H9 (cell line): Measurements from ENCODE around the gene CCDC30. TPM values are rescaled to one million over a fixed set of nuclear protein-coding genes. Genes with fewer than 3 reads are reported as not detected.

Experiments
- DNase-seq: peaks from one replicate; pipeline ENCODE4 v3.0.0-alpha.2; 2017
- H2AFZ ChIP-seq: one replicate; pipeline ENCODE4 v1.6.1; 2013; ENCODE audit warnings: mild to moderate bottlenecking, low read length, control low read depth, moderate library complexity
- H2AK5ac ChIP-seq: 2 replicates; pipeline ENCODE4 v1.6.1; 2013; ENCODE audit warnings: low read length, control low read depth, mixed read lengths; ENCODE audit not compliant: insufficient read length
- H2BK120ac ChIP-seq: one replicate; pipeline ENCODE4 v1.6.1; 2013; ENCODE audit warnings: low read depth, mild to moderate bottlenecking, low read length, control low read depth, inconsistent platforms; ENCODE audit not compliant: poor library complexity, severe bottlenecking
- H2BK12ac ChIP-seq: 2 replicates; pipeline ENCODE4 v1.6.1; 2013; ENCODE audit warnings: low read length, control low read depth, mixed read lengths, low read depth; ENCODE audit not compliant: insufficient read length
- H2BK15ac ChIP-seq: 2 replicates; pipeline ENCODE4 v1.6.1; 2013; ENCODE audit warnings: low read depth, low read length, control low read depth
- H2BK20ac ChIP-seq: one replicate; pipeline ENCODE4 v1.6.1; 2013; ENCODE audit warnings: low read depth, mild to moderate bottlenecking, low read length, control low read depth, inconsistent platforms; ENCODE audit not compliant: poor library complexity, severe bottlenecking
- H2BK5ac ChIP-seq: 2 replicates; pipeline ENCODE4 v1.6.1; 2013; ENCODE audit warnings: low read length, control low read depth, mixed read lengths; ENCODE audit not compliant: insufficient read length
- H3K14ac ChIP-seq: 2 replicates; pipeline ENCODE4 v1.6.1; 2013; ENCODE audit warnings: low read length, control low read depth; ENCODE audit not compliant: insufficient read depth
- H3K18ac ChIP-seq: 2 replicates; pipeline ENCODE4 v1.6.1; 2013; ENCODE audit warnings: low read depth, mild to moderate bottlenecking, mixed read lengths, low read length, control low read depth; ENCODE audit not compliant: insufficient read length
- H3K23ac ChIP-seq: 2 replicates; pipeline ENCODE4 v1.6.1; 2013; ENCODE audit warnings: low read length, control low read depth, mixed read lengths, low read depth; ENCODE audit not compliant: insufficient read length
- H3K23me2 ChIP-seq: 2 replicates; pipeline ENCODE4 v1.6.1; 2013; ENCODE audit warnings: low read depth, mild to moderate bottlenecking, mixed read lengths, low read length, control low read depth; ENCODE audit not compliant: insufficient read length, poor library complexity, severe bottlenecking
- H3K27ac ChIP-seq: 2 replicates; pipeline ENCODE4 v1.5.1; 2013; ENCODE audit warnings: low read length, control low read depth, mixed read lengths, low read depth; ENCODE audit not compliant: insufficient read length
- H3K27me3 ChIP-seq: 2 replicates; pipeline ENCODE4 v1.6.1; 2013; ENCODE audit warnings: low read length, control low read depth, inconsistent platforms; ENCODE audit not compliant: insufficient read depth
- H3K4ac ChIP-seq: 2 replicates; pipeline ENCODE4 v1.6.1; 2013; ENCODE audit warnings: low read depth, mild to moderate bottlenecking, control low read depth, inconsistent platforms, low read length, moderate library complexity
- H3K4me1 ChIP-seq: 2 replicates; pipeline ENCODE4 v1.6.1; 2013; ENCODE audit warnings: low read length, control low read depth, inconsistent platforms; ENCODE audit not compliant: insufficient read depth
- H3K4me2 ChIP-seq: 2 replicates; pipeline ENCODE4 v1.6.1; 2013; ENCODE audit warnings: low read length, control low read depth, mixed read lengths; ENCODE audit not compliant: insufficient read length, insufficient read depth
- H3K56ac ChIP-seq: 2 replicates; pipeline ENCODE4 v1.6.1; 2013; ENCODE audit warnings: low read depth, mild to moderate bottlenecking, mixed read lengths, low read length, control low read depth; ENCODE audit not compliant: insufficient read length
- H3K79me1 ChIP-seq: 2 replicates; pipeline ENCODE4 v1.6.1; 2013; ENCODE audit warnings: low read depth, mild to moderate bottlenecking, moderate library complexity, low read length, control low read depth, inconsistent platforms; ENCODE audit not compliant: insufficient read depth, poor library complexity, severe bottlenecking
- H3K79me2 ChIP-seq: 2 replicates; pipeline ENCODE4 v1.6.1; 2013; ENCODE audit warnings: low read length, control low read depth, inconsistent platforms; ENCODE audit not compliant: insufficient read depth
- H3K9ac ChIP-seq: 2 replicates; pipeline ENCODE4 v1.6.1; 2013; ENCODE audit warnings: low read length, control low read depth, mixed read lengths; ENCODE audit not compliant: insufficient read length; ENCODE audit errors: extremely low read depth
- H3K9me3 ChIP-seq: one replicate; pipeline ENCODE4 v1.6.1; 2013; ENCODE audit warnings: low read depth, low read length, inconsistent platforms; ENCODE audit not compliant: control insufficient read depth
- H3T11ph ChIP-seq: one replicate; pipeline ENCODE4 v1.6.1; 2013; ENCODE audit warnings: mild to moderate bottlenecking, low read length, control low read depth, inconsistent platforms
- H4K20me1 ChIP-seq: one replicate; pipeline ENCODE4 v1.6.1; 2013; ENCODE audit not compliant: control insufficient read depth, insufficient read length, insufficient read depth
- H4K5ac ChIP-seq: 2 replicates; pipeline ENCODE4 v1.6.1; 2013; ENCODE audit warnings: low read depth, mild to moderate bottlenecking, mixed read lengths, low read length, control low read depth; ENCODE audit not compliant: insufficient read length
- H4K8ac ChIP-seq: replicated peaks from 2 replicates; pipeline ENCODE4 v1.6.1; 2013; ENCODE audit warnings: low read length, control low read depth, mixed read lengths, low read depth; ENCODE audit not compliant: insufficient read length
- H4K91ac ChIP-seq: 2 replicates; pipeline ENCODE4 v1.6.1; 2013; ENCODE audit warnings: low read depth, mild to moderate bottlenecking, moderate library complexity, mixed read lengths, low read length, control low read depth; ENCODE audit not compliant: insufficient read length
- H3K27ac Mint-ChIP-seq, 3 experiments: 2 replicates in 2 of 3; 3 replicates in 1 of 3; pipeline ENCODE4 v1.8.0; 2020 to 2021; ENCODE audit warnings: mixed read lengths in 3 of 3, mild to moderate bottlenecking in 1 of 3, moderate library complexity in 1 of 3
- H3K27me3 Mint-ChIP-seq: 2 replicates; pipeline ENCODE4 v1.8.0; 2021; ENCODE audit warnings: low read depth, mild to moderate bottlenecking, moderate library complexity, mixed read lengths
- H3K36me3 Mint-ChIP-seq, 3 experiments: 2 replicates in 2 of 3; 3 replicates in 1 of 3; pipeline ENCODE4 v1.8.0; 2020 to 2021; ENCODE audit warnings: low read depth in 3 of 3, mixed read lengths in 3 of 3; ENCODE audit not compliant: insufficient read depth in 1 of 3
- H3K4me1 Mint-ChIP-seq, 2 experiments: 2 replicates each; pipeline ENCODE4 v1.8.0; 2020; ENCODE audit warnings: mixed read lengths in 2 of 2
- H3K4me3 Mint-ChIP-seq, 2 experiments: 2 replicates in 1 of 2; 3 replicates in 1 of 2; pipeline ENCODE4 v1.8.0; 2020 to 2021; ENCODE audit warnings: mild to moderate bottlenecking in 2 of 2, mixed read lengths in 2 of 2, moderate library complexity in 1 of 2
- H3K9me3 Mint-ChIP-seq, 2 experiments: 2 replicates in 1 of 2; 3 replicates in 1 of 2; pipeline ENCODE4 v1.8.0; 2020; ENCODE audit warnings: mild to moderate bottlenecking in 2 of 2, mixed read lengths in 2 of 2, moderate library complexity in 1 of 2
- CTCF ChIP-seq: fragments of 200-600 bp; sonication (generic); conservative IDR thresholded peaks from 3 replicates; pipeline ENCODE4 v1.8.0; 2021; ENCODE audit warnings: antibody characterized with exemption, mild to moderate bottlenecking
- WGBS: extraction: QIAGEN DNeasy Blood & Tissue Kit; methylation state at CpG from one replicate; pipeline ENCODE4 v1.1.7; 2013; ENCODE audit warnings: missing lambda C conversion rate, low lambda C conversion rate, mixed read lengths; ENCODE audit not compliant: insufficient read length; ENCODE audit errors: extremely low coverage; 5-methylcytosine and 5-hydroxymethylcytosine counted together
- total RNA-seq: library from RNA; stranded (reverse); gene quantifications from 2 replicates; pipeline ENCODE4 v1.2.1, GENCODE V29; 2021

CCDC30 gene
- total RNA-seq, 1 experiment from 2014 or later, result 1.8 TPM

GRCh38 chr1:42414551-42415496, 48.3 kb upstream of the CCDC30 start:
- Histone ChIP-seq H2AK5ac (no peak overlapping the region), H2BK12ac (no peak overlapping the region), H3T11ph (no peak overlapping the region), H3K27ac (no peak overlapping the region), H2BK15ac (no peak overlapping the region), H4K20me1 (no peaks in the 10 kb centered on the region), H3K23ac (no peak overlapping the region), H3K79me2 (no peaks in the 10 kb centered on the region), H2BK120ac (no peak overlapping the region), H3K56ac (no peak overlapping the region), H3K4me1 (peaks cover 9% of the 10 kb centered on the region; the same call in 1 of the 2 replicates), H3K27me3 (no peaks in the 10 kb centered on the region), H3K23me2 (no peaks in the 10 kb centered on the region), H3K18ac (no peak overlapping the region), H3K9ac (no peak overlapping the region), H4K8ac (no peak overlapping the region), H4K5ac (no peak overlapping the region), H2BK5ac (no peak overlapping the region), H2AFZ (no peak overlapping the region), H3K79me1 (no peaks in the 10 kb centered on the region), H4K91ac (no peak overlapping the region), H3K4me2 (no peak overlapping the region), H3K9me3 (no peaks in the 10 kb centered on the region), H3K14ac (no peak overlapping the region), H2BK20ac (no peak overlapping the region), H3K4ac (no peak overlapping the region)
- WGBS, result no CpG with 5 or more reads among the region's 17 CpGs
- Mint-ChIP-seq H3K27ac (peak overlapping the region in 1 of 3 experiments; percentile 1; a peak in 2 of 7 replicates), H3K27me3 (peaks cover under 1% of the 10 kb centered on the region; the same call in 1 of the 2 replicates), H3K4me1 (peaks cover 27 to 28% of the 10 kb centered on the region in 2 experiments), H3K4me3 (no peak overlapping the region), H3K36me3 (peaks cover 0 to 18% (median 4%) of the 10 kb centered on the region in 3 experiments; a peak in 6 of 7 replicates), H3K9me3 (no peaks in the 10 kb centered on the region)
- no peak for TF ChIP-seq CTCF
- DNase-seq, result no peak
